ENCODE data around the gene FBXL16. TPM values are rescaled to one million over a fixed set of nuclear protein-coding genes. Genes with fewer than 3 reads are reported as not detected.

Gene FBXL16
- total and polyA plus RNA-seq, 2 of the 13 experiments (the other 11 are each of a cell fraction or from before 2014, with no cell fraction given): 0.22 to 2.0 TPM

GRCh38 chr16:669666-670065, 35.9 kb downstream of the FBXL16 start:
- Histone ChIP-seq H3K27ac (ENCODE audit: extremely low read length, insufficient read depth, low read length) (no peak overlapping the region), H3K9ac (ENCODE audit: insufficient read depth, low read depth, low read length) (peak overlapping the region; percentile 93), H3K4me3 (replicated peaks in 1 of 3; ENCODE audit: insufficient read depth in 1 of 3, low read depth in 2 of 3, low read length in 3 of 3) (peak overlapping the region in 2 of 3 experiments; percentile 87 to 96; a peak in 2 of 6 replicates), H3K4me2 (ENCODE audit: low read depth, low read length) (peak overlapping the region; percentile 92), H3K27me3 (ENCODE audit: control insufficient read depth in 1 of 2, insufficient read depth in 2 of 2, low read length in 2 of 2) (no peaks in the 10 kb centered on the region), H3K4me1 (ENCODE audit: insufficient read depth, low read length) (peaks cover 24% of the 10 kb centered on the region), H3K9me3 (ENCODE audit: low read length) (no peaks in the 10 kb centered on the region), H2AFZ (ENCODE audit: low read length) (no peak overlapping the region), H4K20me1 (ENCODE audit: insufficient read depth, low read length) (no peaks in the 10 kb centered on the region), H3K36me3 (replicated peaks in 1 of 2; ENCODE audit: control insufficient read depth in 1 of 2, insufficient read depth in 2 of 2, low read length in 2 of 2) (peaks cover 22 to 42% of the 10 kb centered on the region in 2 experiments; a peak in 4 of 5 replicates), H3K79me2 (ENCODE audit: insufficient read depth, low read length) (peaks cover 17% of the 10 kb centered on the region)
- CTCF ChIA-PET (ENCODE audit: low intra/inter-chr PET ratio, low total read pairs): no interaction called here
- POLR2A ChIA-PET: no interaction called here
- intact Hi-C loops (cut with micrococcal nuclease; ENCODE audit: unreplicated experiment): no loop called here
- FAIRE-seq (no peak), DNase-seq (ENCODE audit: low spot score) (no peak), ATAC-seq (no peak)
- 94% methylated on average over 2 of the region's 13 CpGs for WGBS (ENCODE audit: low lambda C conversion rate)
- TF ChIP-seq ZBTB38 (CRISPR knock-in tag; IDR thresholded peaks at IDR 0.05): no peak
- no peak for TF ChIP-seq FUBP1 (CRISPR knock-in tag; IDR thresholded peaks at IDR 0.05; ENCODE audit: borderline replicate concordance)
- no peak for TF ChIP-seq ZNF563 (CRISPR knock-in tag; IDR thresholded peaks at IDR 0.05)
- TF ChIP-seq ZKSCAN5 (CRISPR knock-in tag; IDR thresholded peaks at IDR 0.05): no peak
- TF ChIP-seq, protein P1, sequence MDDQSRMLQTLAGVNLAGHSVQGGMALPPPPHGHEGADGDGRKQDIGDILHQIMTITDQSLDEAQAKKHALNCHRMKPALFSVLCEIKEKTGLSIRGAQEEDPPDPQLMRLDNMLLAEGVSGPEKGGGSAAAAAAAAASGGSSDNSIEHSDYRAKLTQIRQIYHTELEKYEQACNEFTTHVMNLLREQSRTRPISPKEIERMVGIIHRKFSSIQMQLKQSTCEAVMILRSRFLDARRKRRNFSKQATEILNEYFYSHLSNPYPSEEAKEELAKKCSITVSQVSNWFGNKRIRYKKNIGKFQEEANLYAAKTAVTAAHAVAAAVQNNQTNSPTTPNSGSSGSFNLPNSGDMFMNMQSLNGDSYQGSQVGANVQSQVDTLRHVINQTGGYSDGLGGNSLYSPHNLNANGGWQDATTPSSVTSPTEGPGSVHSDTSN (CRISPR knock-in tag; IDR thresholded peaks at IDR 0.05; ENCODE audit: borderline replicate concordance): no peak
- TF ChIP-seq AGO2 (optimal IDR thresholded peaks at IDR 0.05; ENCODE audit: low read depth, low read length): peak; percentile 17
- no peak for TF ChIP-seq ZNF10 (CRISPR knock-in tag; IDR thresholded peaks at IDR 0.05; ENCODE audit: borderline replicate concordance, low read depth)
- TF ChIP-seq ZMAT3 (CRISPR knock-in tag; conservative IDR thresholded peaks at IDR 0.05): no peak
- TF ChIP-seq, protein P2, sequence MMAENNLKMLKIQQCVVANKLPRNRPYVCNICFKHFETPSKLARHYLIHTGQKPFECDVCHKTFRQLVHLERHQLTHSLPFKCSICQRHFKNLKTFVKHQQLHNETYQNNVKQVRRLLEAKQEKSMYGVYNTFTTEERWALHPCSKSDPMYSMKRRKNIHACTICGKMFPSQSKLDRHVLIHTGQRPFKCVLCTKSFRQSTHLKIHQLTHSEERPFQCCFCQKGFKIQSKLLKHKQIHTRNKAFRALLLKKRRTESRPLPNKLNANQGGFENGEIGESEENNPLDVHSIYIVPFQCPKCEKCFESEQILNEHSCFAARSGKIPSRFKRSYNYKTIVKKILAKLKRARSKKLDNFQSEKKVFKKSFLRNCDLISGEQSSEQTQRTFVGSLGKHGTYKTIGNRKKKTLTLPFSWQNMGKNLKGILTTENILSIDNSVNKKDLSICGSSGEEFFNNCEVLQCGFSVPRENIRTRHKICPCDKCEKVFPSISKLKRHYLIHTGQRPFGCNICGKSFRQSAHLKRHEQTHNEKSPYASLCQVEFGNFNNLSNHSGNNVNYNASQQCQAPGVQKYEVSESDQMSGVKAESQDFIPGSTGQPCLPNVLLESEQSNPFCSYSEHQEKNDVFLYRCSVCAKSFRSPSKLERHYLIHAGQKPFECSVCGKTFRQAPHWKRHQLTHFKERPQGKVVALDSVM (CRISPR knock-in tag; IDR thresholded peaks at IDR 0.05): no peak
- TF ChIP-seq POLR2A (IDR thresholded peaks at IDR 0.05; ENCODE audit: insufficient read depth in 1 of 2, low read depth in 2 of 2, low read length in 2 of 2): no peak
- TF ChIP-seq GABPA (IDR thresholded peaks at IDR 0.05; ENCODE audit: low read depth, low read length): no peak
- TF ChIP-seq GABPA (CRISPR knock-in tag; IDR thresholded peaks at IDR 0.05; ENCODE audit: low read depth): no peak
- no peak for TF ChIP-seq ATF2 (CRISPR knock-in tag; IDR thresholded peaks at IDR 0.05)
- TF ChIP-seq BRD4 (CRISPR knock-in tag; IDR thresholded peaks at IDR 0.05): 0 out of 2 replicates have a peak, but pooled peaks have one; percentile 24
- no TSS peak for BruUV-seq (replicated peaks)
- in situ Hi-C loops (cut with HindIII; ENCODE audit: extremely low pct_ligation_motif_present, low pct_unique_long_range_greater_than_20kb): no loop called here
